HG02973 (cell line): Measurements from ENCODE around the gene FBXO34.
"Not testable (repeated sequence)": the region's sequence is repeated elsewhere in the genome, so short reads cannot be mapped to it uniquely, and the experiment has no call there.

Source experiments
- ATAC-seq: cut with Tn5 transposase; IDR thresholded peaks from one replicate; pipeline ENCODE4 v1.9.1; 2021; ENCODE audit warnings: moderate library complexity; ENCODE audit not compliant: unreplicated experiment

Gene FBXO34

GRCh38 chr14:55306938-55307589, 35.8 kb downstream of the FBXO34 start:
- ATAC-seq = no peak

- no peak for ATAC-seq
Observed at GRCh38 chr14:55309154-55309553, 37.9 kb downstream of the FBXO34 start.

GRCh38 chr14:55309761-55310365, 38.6 kb downstream of the FBXO34 start:
- no peak for ATAC-seq

GRCh38 chr14:55312379-55313030, 41.3 kb downstream of the FBXO34 start:
- ATAC-seq = not testable (repeated sequence)

- ATAC-seq = no peak
Observed at GRCh38 chr14:55313480-55313879, 42.3 kb downstream of the FBXO34 start.

GRCh38 chr14:55314449-55314848, 43.2 kb downstream of the FBXO34 start:
- no peak for ATAC-seq

GRCh38 chr14:55316564-55316963, 45.3 kb downstream of the FBXO34 start:
- ATAC-seq = no peak

- ATAC-seq = no peak
Observed at GRCh38 chr14:55317542-55318306, 46.5 kb downstream of the FBXO34 start.

GRCh38 chr14:55318694-55319093, 47.5 kb downstream of the FBXO34 start:
- no peak for ATAC-seq

- no peak for ATAC-seq
Observed at GRCh38 chr14:55323910-55324309, 52.7 kb downstream of the FBXO34 start.

- ATAC-seq = no peak
Observed at GRCh38 chr14:55324812-55325211, 53.6 kb downstream of the FBXO34 start.

- peak; percentile 67 for ATAC-seq
Observed at GRCh38 chr14:55327179-55327578, 56.0 kb downstream of the FBXO34 start.

GRCh38 chr14:55328317-55328716, 57.1 kb downstream of the FBXO34 start:
- ATAC-seq = no peak

GRCh38 chr14:55329999-55330710, 58.9 kb downstream of the FBXO34 start:
- ATAC-seq = no peak

- peak; percentile 53 for ATAC-seq
Observed at GRCh38 chr14:55332654-55333570, 61.7 kb downstream of the FBXO34 start.

- ATAC-seq = no peak
Observed at GRCh38 chr14:55333711-55334485, 62.7 kb downstream of the FBXO34 start.

GRCh38 chr14:55336162-55336561, 64.9 kb downstream of the FBXO34 start:
- no peak for ATAC-seq

- no peak for ATAC-seq
Observed at GRCh38 chr14:55336691-55337090, 65.5 kb downstream of the FBXO34 start.

- peak; percentile 88 for ATAC-seq
Observed at GRCh38 chr14:55339770-55340169, 68.5 kb downstream of the FBXO34 start.
